Occipital lobe (tissue), 2 donors: Measurements from ENCODE around the gene LUC7L2. TPM values are rescaled to one million over a fixed set of nuclear protein-coding genes. Genes with fewer than 3 reads are reported as not detected.
"Not testable (repeated sequence)": the region's sequence is repeated elsewhere in the genome, so short reads cannot be mapped to it uniquely, and the experiment has no call there.

Source experiments
- DNase-seq: peaks from one replicate; lab custom pipeline; 2025; lab: John Stamatoyannopoulos, UW
- total RNA-seq: library from RNA; depleted of rRNA; stranded (reverse); fragments of >200 nt; gene quantifications from one replicate; pipeline ENCODE4 v1.2.3, GENCODE V29; 2014

LUC7L2 gene
- total RNA-seq, 1 donor from 2014 or later = 51.3 TPM

- DNase-seq = no peak
Measured at GRCh38 chr7:139394540-139394939, 34.8 kb downstream of the LUC7L2 start.

DNA sequence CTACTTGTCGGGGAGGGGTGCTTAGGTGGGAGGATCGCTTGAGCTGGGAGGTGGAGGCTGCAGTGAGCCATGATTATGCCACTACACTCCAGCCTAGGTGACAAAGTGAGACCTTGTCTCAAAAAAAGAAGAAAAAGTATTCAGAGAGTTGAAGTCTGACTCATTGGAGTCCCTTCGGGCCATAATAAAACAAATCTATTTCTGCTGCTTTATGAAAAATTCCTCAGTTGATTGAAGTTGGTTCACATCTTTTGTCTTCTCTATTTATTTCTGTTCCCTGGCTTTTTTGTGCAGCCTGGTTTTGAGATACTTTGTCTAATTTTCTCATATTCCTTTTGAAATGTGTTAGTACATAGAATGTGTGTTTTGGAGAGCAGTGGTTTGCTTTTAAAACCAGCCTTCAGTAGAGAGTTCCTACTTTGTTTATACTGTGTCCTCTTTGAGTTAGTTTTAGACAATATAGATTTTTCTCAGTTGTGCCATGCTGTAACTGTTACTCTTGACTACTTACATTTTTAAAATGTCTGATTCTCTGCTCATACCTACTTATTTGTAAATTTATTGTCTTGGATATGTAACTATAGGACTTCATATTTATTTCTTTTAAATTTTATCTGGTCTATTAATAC, 36.7 kb downstream of the LUC7L2 start:
- no peak for DNase-seq

DNA sequence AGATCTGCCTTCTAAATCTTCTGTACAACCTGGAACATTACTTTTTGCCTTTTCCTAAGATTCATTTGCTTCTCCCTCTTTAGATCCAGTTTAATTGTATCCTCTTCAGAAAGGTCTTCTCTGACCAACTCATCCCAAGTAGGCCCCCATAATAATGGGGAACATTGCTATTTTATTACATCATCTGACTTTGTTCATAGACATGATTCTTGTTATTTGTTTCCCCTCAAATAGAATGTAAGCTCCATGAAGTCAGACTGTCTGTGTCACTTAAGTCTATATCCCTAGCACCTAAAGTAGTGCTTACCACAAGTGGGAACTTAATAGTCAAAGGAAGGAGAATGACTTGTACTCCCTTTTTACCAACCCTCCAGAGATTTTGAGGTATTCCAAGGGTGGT, 37.5 kb downstream of the LUC7L2 start:
- DNase-seq = no peak

DNA sequence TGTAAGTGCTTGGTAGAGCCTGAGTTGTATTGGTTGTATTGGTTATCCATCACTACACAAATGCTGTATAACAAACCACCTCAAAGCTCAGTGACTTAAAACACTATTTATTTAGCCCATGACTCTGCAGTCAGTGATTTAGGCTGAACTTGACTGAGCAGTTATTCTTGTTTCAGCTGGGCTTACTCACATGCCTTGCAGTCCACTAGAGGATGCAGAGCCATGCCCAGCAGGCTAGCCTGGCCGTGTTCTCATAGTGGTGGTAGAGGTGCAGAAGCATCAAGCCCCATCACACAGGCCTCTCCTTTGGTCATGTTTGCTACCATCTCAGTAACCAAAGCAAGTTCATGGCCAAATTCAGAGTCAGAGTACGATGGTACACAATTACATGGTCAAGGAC, 43.9 kb downstream of the LUC7L2 start:
- no peak for DNase-seq

DNA sequence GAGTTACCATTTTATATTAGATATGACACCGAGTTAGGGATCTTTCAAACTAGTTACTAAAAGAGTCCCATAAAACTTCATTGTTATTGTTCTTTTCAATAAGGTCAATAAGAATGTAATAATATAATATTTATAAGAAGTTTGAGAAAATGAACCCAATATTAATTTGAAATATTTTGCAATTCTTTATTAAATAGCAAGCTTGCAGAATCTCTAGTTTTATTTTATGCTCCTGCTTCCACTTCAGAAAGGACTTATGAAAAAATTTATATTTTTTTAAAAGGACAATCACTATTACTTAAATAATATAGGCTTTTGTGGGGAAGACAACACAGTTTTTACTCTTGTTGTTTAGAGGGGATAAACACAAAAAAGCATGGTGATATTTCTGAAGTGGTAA, 47.9 kb downstream of the LUC7L2 start:
- no peak for DNase-seq

GRCh38 chr7:139414743-139415402, 55.2 kb downstream of the LUC7L2 start:
- not testable (repeated sequence) for DNase-seq

GRCh38 chr7:139416405-139416804, 56.7 kb downstream of the LUC7L2 start:
- no peak for DNase-seq

DNA sequence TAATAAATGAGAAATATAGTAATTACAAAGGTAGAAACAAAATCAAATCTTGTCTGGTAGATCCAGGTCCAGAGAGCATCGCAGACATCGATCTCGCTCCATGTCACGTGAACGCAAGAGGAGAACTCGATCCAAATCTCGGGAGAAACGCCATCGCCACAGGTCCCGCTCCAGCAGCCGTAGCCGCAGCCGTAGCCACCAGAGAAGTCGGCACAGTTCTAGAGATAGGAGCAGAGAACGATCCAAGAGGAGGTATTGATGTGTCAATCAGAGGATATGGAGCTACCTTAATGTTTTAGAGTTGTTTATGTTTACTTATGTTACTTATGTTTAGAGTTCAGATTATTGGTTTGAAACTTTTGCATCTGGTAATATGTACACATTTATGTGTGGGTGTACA, 57.8 kb downstream of the LUC7L2 start:
- no peak for DNase-seq

- DNase-seq = no peak
Measured at GRCh38 chr7:139421123-139421522, 61.4 kb downstream of the LUC7L2 start.

- DNase-seq = no peak
Measured at GRCh38 chr7:139422126-139422525, 62.4 kb downstream of the LUC7L2 start.

DNA sequence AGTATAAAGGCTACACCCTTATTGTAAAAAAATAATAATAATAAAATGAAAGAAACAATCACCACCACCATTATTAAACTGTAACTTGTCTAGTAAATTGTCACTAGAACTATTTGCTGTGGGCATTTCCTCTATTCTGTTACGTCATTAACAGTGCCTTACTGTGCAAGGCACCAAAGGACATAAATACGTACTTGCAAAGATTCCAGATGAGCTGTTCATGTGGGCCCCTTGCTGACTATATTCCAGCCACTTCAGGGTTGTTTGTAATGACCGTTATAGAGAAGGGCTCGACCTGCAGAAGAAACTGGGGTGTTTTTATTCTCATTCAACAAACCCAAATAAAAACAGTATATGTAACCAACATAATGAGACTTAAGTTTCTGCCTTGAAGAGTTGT, 63.4 kb downstream of the LUC7L2 start:
- DNase-seq = no peak

GRCh38 chr7:139424004-139424403, 64.3 kb downstream of the LUC7L2 start:
- DNase-seq = no peak

- not testable (repeated sequence) for DNase-seq
Measured at GRCh38 chr7:139425701-139426100, 66.0 kb downstream of the LUC7L2 start.

- DNase-seq = no peak
Measured at GRCh38 chr7:139426258-139427028, 66.7 kb downstream of the LUC7L2 start.

- no peak for DNase-seq
Measured at GRCh38 chr7:139427029-139427420, 67.3 kb downstream of the LUC7L2 start.

- DNase-seq = no peak
Measured at GRCh38 chr7:139427788-139428187, 68.1 kb downstream of the LUC7L2 start.

DNA sequence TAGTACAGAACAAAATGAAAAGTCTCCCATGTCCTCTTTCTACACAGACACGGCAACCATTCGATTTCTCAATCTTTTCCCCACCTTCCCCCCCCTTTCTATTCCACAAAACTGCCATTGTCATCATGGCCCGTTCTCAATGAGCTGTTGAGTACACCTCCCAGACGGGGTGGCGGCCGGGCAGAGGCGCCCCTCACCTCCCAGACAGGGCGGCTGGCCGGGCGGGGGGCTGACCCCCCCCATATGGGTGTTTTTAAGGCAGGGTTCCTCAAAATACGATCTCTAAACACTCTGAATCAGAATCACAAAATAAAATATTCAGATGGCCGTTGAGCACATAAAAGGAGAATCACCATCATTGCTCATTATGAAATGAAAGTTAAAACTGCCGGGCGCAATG, 70.0 kb downstream of the LUC7L2 start:
- not testable (repeated sequence) for DNase-seq

- no peak for DNase-seq
Measured at GRCh38 chr7:139430443-139430842, 70.7 kb downstream of the LUC7L2 start.

DNA sequence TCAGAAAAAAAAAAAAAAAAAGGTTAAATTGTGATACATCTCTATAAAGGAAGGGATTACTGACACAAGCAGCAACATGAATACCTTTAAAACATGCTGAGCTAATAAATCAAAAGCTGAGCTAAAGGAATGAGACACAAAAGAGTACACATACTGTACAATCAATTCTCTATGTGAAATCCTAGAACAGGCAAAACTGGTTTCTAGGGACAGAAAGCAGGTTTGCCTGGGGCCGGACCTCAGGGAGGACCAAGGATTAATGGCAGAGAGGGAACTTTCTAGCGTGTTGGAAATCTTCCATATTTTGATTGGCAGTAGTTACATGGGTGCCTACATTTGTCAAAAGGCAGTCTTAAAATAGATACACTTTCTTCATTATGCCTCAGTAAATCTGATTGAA, 71.3 kb downstream of the LUC7L2 start:
- no peak for DNase-seq

DNA sequence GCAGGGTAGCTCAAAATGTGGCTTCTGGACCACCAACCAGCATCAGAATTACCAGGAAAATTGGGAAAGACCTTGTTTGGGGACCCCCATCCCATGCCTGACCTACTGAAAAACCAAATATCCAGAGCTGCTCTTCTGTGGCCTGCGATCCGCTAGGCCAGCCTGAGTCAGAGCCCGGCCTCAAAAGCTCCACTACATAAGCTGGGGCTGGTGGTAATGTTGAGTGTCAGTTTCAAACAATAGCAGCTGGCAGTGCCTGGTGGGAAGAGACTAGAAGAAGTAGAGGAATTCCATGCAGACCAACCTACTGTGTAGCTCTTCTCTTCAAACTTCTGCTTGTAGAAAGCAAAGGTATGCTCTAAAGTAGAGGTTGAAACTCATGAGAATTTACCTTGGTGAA, 71.8 kb downstream of the LUC7L2 start:
- DNase-seq = no peak

DNA sequence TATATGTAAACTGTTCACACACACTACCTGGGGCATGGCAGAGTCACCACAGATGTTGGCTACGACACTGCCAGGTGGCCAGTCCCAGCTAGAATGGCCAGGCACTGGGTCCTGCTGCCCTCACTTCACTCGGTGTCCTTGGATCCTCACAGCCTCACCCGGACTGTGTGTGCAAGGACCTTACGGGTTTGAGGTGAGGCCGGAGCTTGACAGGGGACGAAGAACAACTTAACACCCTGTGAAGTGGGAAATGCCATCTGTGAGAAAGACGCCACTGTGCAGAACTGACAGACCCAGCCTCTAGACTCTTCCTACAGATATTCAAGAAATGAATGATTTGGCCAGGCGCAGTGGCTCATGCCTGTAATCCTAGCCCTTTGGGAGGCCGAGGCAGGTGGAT, 77.1 kb downstream of the LUC7L2 start:
- no peak for DNase-seq

DNA sequence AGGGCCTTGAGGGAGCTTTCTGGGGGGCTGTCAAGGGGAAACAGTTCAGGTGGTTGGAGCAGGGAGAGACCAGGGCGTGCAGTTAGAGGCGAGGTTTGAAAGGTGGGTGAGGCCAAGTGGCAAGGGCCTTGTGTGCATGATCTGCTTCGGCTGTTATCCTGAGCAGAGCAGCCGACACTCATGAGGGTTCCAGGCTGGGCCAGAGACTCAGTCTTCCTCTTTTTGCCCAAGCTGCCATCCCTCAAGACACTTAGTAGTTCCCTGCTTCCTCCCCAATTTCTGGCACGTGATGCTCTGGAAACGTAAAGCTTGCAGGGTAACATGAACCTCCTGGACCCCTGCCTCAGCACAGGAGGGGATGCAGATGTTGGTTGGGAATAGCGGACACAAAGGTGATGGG, 79.7 kb downstream of the LUC7L2 start:
- DNase-seq = no peak

GRCh38 chr7:139441961-139442360, 82.3 kb downstream of the LUC7L2 start:
- no peak for DNase-seq
